Lower leg skin (tissue), 4 donors: Measurements from ENCODE around the gene MB21D2. TPM values are rescaled to one million over a fixed set of nuclear protein-coding genes. Genes with fewer than 3 reads are reported as not detected.

Experiments
- DNase-seq, 2 donors: peaks; one replicate each; pipeline ENCODE4 v3.0.0-alpha.2; 2019; ENCODE audit warnings: low spot score in 2 of 2
- H3K4me3 ChIP-seq: fragments of 200-600 bp; sonication (generic); 2 replicates; pipeline ENCODE4 v1.5.1; 2017; ENCODE audit warnings: mild to moderate bottlenecking, low read depth; ENCODE audit not compliant: poor library complexity, severe bottlenecking
- CTCF ChIP-seq, 3 donors: fragments of 450-650 bp; IDR thresholded peaks; one replicate each; pipeline ENCODE4 v1.5.1; 2016; ENCODE audit warnings: antibody characterized with exemption in 3 of 3, mild to moderate bottlenecking in 3 of 3, moderate library complexity in 2 of 3
- POLR2A ChIP-seq, 2 donors: fragments of 450-650 bp; IDR thresholded peaks; one replicate each; pipeline ENCODE4 v1.6.1; 2016 to 2017; ENCODE audit warnings: antibody characterized with exemption in 2 of 2, mild to moderate bottlenecking in 1 of 2, moderate library complexity in 1 of 2
- WGBS, 2 donors: methylation state at CpG; one replicate each; pipeline ENCODE4 v1.1.5; 2018; 5-methylcytosine and 5-hydroxymethylcytosine counted together
- intact Hi-C: fragments of 100-400 bp; cut with DNase I; formaldehyde crosslinking; loops from one replicate; pipeline ENCODE4 v1.15.0; 2023; ENCODE audit warnings: low total_unique reads
- total RNA-seq, 4 donors: library from RNA; depleted of rRNA; stranded (reverse); fragments of >200 nt; gene quantifications; one replicate each; pipeline ENCODE4 v1.1.0, GENCODE V29; 2016

MB21D2 gene
- total RNA-seq, 4 donors from 2014 or later = 7.9 to 11.8 (median 8.6) TPM

- H3K4me3 ChIP-seq = no peak overlapping the region
- no peak for TF ChIP-seq CTCF (IDR thresholded peaks at IDR 0.05)
- TF ChIP-seq POLR2A (IDR thresholded peaks at IDR 0.05) = no peak
- DNase-seq = no peak
- intact Hi-C loops = no loop called here
- 37 to 45% methylated on average over 6 of the region's 6 CpGs for WGBS, 2 donors
These were observed 86.5 kb downstream of the MB21D2 start for GRCh38 chr3:192831111-192831644.

GRCh38 chr3:192830291-192831110 is 87.2 kb downstream of the MB21D2 start:
- H3K4me3 ChIP-seq = no peak overlapping the region
- TF ChIP-seq CTCF (IDR thresholded peaks at IDR 0.05) (no peak), POLR2A (IDR thresholded peaks at IDR 0.05) (no peak)
- DNase-seq = no peak
- intact Hi-C loops = no loop called here
- 76 to 78% methylated on average over 7 of the region's 7 CpGs for WGBS, 2 donors

- WGBS, 2 donors = 95 to 97% methylated on average over 7 of the region's 7 CpGs
These were observed 89.6 kb downstream of the MB21D2 start for GRCh38 chr3:192827863-192828594.

GRCh38 chr3:192827208-192827607 is 90.4 kb downstream of the MB21D2 start:
- no peak for TF ChIP-seq CTCF (IDR thresholded peaks at IDR 0.05)
- no peak for TF ChIP-seq POLR2A (IDR thresholded peaks at IDR 0.05)
- intact Hi-C loops = no loop called here
- H3K4me3 ChIP-seq = no peak overlapping the region
- no peak for DNase-seq
- WGBS, 2 donors = 70 to 77% methylated on average over 4 of the region's 4 CpGs

More at GRCh38 chr3:192827863-192828594, 89.6 kb downstream of the MB21D2 start:
- intact Hi-C loops = no loop called here
- H3K4me3 ChIP-seq = no peak overlapping the region
- TF ChIP-seq CTCF (IDR thresholded peaks at IDR 0.05) (no peak), POLR2A (IDR thresholded peaks at IDR 0.05) (no peak)
- no peak for DNase-seq

- no peak overlapping the region for H3K4me3 ChIP-seq
- intact Hi-C loops = no loop called here
- DNase-seq = no peak
- WGBS, 2 donors = 47 to 53% methylated on average over 4 of the region's 4 CpGs
- TF ChIP-seq CTCF (IDR thresholded peaks at IDR 0.05) (no peak), POLR2A (IDR thresholded peaks at IDR 0.05) (no peak)
These were observed 91.2 kb downstream of the MB21D2 start for GRCh38 chr3:192826214-192827006.
